Heart left ventricle (tissue), 13 donors: ENCODE data around the gene PTPRD.

ENCODE experiments used
- CTCF ChIP-seq, 12 donors: fragments of 200-600 bp; sonication (generic) in 4 of 12; IDR thresholded peaks; one replicate each; pipeline versions ENCODE4 v1.5.0 to v1.8.0; 2018 to 2022; ENCODE audit warnings: antibody characterized with exemption in 12 of 12, mild to moderate bottlenecking in 5 of 12
- POLR2A ChIP-seq, 2 donors: fragments of 450-650 bp; IDR thresholded peaks; one replicate each; pipeline ENCODE4 v1.6.1; 2017; ENCODE audit warnings: antibody characterized with exemption in 2 of 2, mild to moderate bottlenecking in 2 of 2, moderate library complexity in 2 of 2
- donor health status: ischemic (EF 13 %, LVEDD 7.1; RV severe dilation, severe dysfunction).
- donor health status: DM: no; HTN: yes; CAD: no.
- donor health status: DM: no; HTN: no; CAD: no.
- donor health status: ischemic (EF 25% LVEDD 6.9; RV normal size, moderate dysfunction).
- donor health status: ischemic (EF 25% LVEDD 5.7; RV mildly dilated, moderate dysfunction).
- donor health status: ischemic (EF 35%, LVEDD 5.7; RV mildly dilated, moderate dysfunction).
- donor health status: nonischemic (EF 11% LVEDD 7.7; RV severe dilation, severe dysfunction).
- donor health status: DM: yes; HTN: yes; CAD: no.
- donor health status: PGD.
- donor health status: ischemic (EF 29% LVEDD 5.4; RV normal size, mild dysfunction).
- donor health status: nonischemic (EF 23%, LVEDD 6.1; RV moderate dilation, normal function).

GRCh38 chr9:10649076-10649475 is 36.3 kb upstream of the PTPRD start:
- TF ChIP-seq CTCF (IDR thresholded peaks at IDR 0.05) (no peak), POLR2A (IDR thresholded peaks at IDR 0.05) (no peak)
